Activated T-helper 1 cell treated with anti-CD3 and anti-CD28 coated beads, Interleukin-12 subunit alpha, Interleukin-12 subunit beta, Interleukin-2, Interleukin-4 antibody, amounts not matched to agents 30 ng/mL and 10 ng/mL and 1 ng/mL, durations not matched to agents 14 hours and 24 hours and 36 hours (primary cell): ENCODE measurements around the gene PXT1. TPM values are rescaled to one million over a fixed set of nuclear protein-coding genes. Genes with fewer than 3 reads are reported as not detected.

Experiments
- DNase-seq: peaks from one replicate; pipeline ENCODE4 v3.0.0; 2021; ENCODE audit warnings: low spot score
- H3K27ac Mint-ChIP-seq: one replicate; pipeline ENCODE4 v1.8.0; 2021; ENCODE audit warnings: mild to moderate bottlenecking, mixed read lengths
- H3K27me3 Mint-ChIP-seq: one replicate; pipeline ENCODE4 v1.8.0; 2022; ENCODE audit warnings: mild to moderate bottlenecking, moderate library complexity, mixed read lengths; ENCODE audit not compliant: insufficient read depth
- H3K36me3 Mint-ChIP-seq: one replicate; pipeline ENCODE4 v1.8.0; 2021; ENCODE audit warnings: low read depth, mixed read lengths
- H3K4me1 Mint-ChIP-seq: one replicate; pipeline ENCODE4 v1.8.0; 2021; ENCODE audit warnings: low read depth, mixed read lengths
- H3K4me3 Mint-ChIP-seq: one replicate; pipeline ENCODE4 v1.8.0; 2021; ENCODE audit warnings: mild to moderate bottlenecking, moderate library complexity, mixed read lengths
- H3K9me3 Mint-ChIP-seq: one replicate; pipeline ENCODE4 v1.8.0; 2021; ENCODE audit warnings: mixed read lengths
- intact Hi-C: fragments of 100-400 bp; cut with micrococcal nuclease; formaldehyde crosslinking; loops from one replicate; pipeline ENCODE4 v1.15.1; 2024
- total RNA-seq: library from RNA; stranded (reverse); gene quantifications from 2 replicates; pipeline ENCODE4 v1.2.3, GENCODE V29; 2022

The PXT1 gene
- total RNA-seq, 1 donor from 2014 or later = 0.16 TPM

DNA sequence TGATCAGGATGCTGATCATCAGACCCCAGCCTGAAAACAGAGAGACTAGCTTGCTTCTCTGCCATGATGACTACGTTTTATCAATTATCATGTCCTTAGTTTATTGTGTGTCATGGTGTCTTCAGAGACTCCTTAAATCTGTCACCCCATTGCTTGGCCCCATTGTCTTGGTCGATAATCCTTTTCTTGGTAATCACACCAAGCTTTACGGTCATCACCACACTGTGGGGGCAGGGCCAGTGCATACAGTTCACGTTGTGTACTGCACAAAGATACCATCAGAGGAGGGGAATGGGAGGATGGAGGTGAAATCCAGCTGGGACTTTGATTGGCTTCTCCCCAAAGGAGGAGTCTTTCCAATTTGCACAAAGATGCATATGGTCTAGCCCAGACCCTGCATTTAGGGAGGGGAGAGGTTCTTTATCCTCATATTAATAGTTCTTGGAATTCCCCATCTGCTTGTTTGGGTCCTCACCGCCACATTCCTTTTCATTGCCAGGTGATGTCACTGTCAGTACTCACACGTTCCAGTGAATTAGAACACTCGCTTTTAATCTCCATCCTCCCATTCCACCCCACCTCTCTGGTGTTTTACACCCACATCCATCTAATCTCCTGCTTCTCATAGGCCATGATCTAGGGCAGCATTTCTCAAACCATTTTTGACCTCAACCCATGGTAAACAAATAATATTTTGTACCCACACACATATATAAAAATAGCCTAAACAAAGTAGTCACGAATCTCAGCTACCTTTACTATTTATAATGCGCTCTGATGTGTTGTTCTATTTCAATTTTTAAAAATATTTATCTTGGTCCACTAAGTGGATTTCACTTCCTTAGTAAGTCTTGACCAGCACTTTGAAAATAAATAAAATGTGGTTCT, 60.9 kb downstream of the PXT1 start:
- no peak for DNase-seq
- peak overlapping the region; percentile 1 for H3K27ac Mint-ChIP-seq

GRCh38 chr6:36380166-36380565, 62.5 kb downstream of the PXT1 start:
- Mint-ChIP-seq H3K36me3 (no peaks in the 10 kb centered on the region), H3K27ac (no peak overlapping the region), H3K4me1 (peaks cover 16% of the 10 kb centered on the region), H3K9me3 (no peaks in the 10 kb centered on the region), H3K4me3 (no peak overlapping the region), H3K27me3 (no peaks in the 10 kb centered on the region)
- intact Hi-C loops = no loop called here
- DNase-seq = no peak

More for the DNA sequence above, 60.9 kb downstream of the PXT1 start:
- H3K27me3 Mint-ChIP-seq = peaks cover under 1% of the 10 kb centered on the region
- H3K36me3 Mint-ChIP-seq = no peaks in the 10 kb centered on the region
- peaks cover 29% of the 10 kb centered on the region for H3K4me1 Mint-ChIP-seq
- H3K9me3 Mint-ChIP-seq = no peaks in the 10 kb centered on the region
- no peak overlapping the region for H3K4me3 Mint-ChIP-seq
- intact Hi-C loops = no loop called here

DNA sequence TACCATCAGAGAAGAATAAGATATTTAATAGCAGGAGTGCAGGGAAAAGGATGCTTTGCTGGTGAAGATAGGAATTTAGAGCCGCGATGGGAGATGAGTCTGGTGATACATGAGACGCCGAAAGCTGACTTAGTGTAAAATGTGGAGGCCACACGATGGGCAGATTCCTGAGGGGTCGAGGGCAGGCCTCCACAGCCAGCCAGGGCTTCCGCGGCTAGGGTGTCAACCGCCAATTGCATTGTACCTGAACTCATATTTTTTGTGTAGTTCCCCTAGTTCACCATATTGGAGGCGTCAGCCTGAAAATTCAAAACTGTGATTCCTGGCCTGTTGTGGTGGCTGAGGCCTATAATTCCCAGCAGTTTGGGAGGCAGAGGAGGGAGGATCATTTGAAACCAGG, 63.7 kb downstream of the PXT1 start:
- no peaks in the 10 kb centered on the region for H3K36me3 Mint-ChIP-seq
- H3K4me1 Mint-ChIP-seq = peaks cover 11% of the 10 kb centered on the region
- no peak overlapping the region for H3K4me3 Mint-ChIP-seq

GRCh38 chr6:36378243-36378920, 64.3 kb downstream of the PXT1 start:
- DNase-seq = no peak
- no peaks in the 10 kb centered on the region for H3K9me3 Mint-ChIP-seq
- no peak overlapping the region for H3K27ac Mint-ChIP-seq
- no peaks in the 10 kb centered on the region for H3K27me3 Mint-ChIP-seq
- no peaks in the 10 kb centered on the region for H3K36me3 Mint-ChIP-seq
- H3K4me3 Mint-ChIP-seq = no peak overlapping the region
- H3K4me1 Mint-ChIP-seq = peaks cover 5% of the 10 kb centered on the region
- intact Hi-C loops = no loop called here

More for the DNA sequence above, 63.7 kb downstream of the PXT1 start:
- Mint-ChIP-seq H3K9me3 (no peaks in the 10 kb centered on the region), H3K27ac (no peak overlapping the region), H3K27me3 (no peaks in the 10 kb centered on the region)
- no peak for DNase-seq
- intact Hi-C loops = no loop called here

DNA sequence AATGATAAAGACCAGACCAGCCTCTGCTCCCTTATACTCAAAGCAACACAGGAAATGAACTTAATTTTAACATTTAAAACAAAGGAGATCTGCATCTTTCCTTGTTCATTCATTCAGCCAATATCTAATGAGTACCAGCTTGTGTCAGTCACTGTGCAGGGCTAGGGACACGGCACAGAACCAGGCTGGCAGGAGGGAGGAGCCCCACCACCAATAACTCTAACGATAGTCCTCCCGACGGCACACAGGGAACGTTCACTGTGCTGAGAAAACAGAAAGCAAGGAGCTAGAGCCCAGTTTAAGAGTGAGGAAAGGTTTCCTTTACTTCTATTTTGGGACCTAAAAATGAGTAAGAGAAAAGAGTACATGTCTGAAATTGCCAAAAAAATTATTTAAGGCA, 65.1 kb downstream of the PXT1 start:
- Mint-ChIP-seq H3K9me3 (no peaks in the 10 kb centered on the region), H3K4me1 (no peaks in the 10 kb centered on the region), H3K4me3 (no peak overlapping the region), H3K36me3 (no peaks in the 10 kb centered on the region), H3K27me3 (no peaks in the 10 kb centered on the region), H3K27ac (no peak overlapping the region)
- no peak for DNase-seq
- intact Hi-C loops = no loop called here

GRCh38 chr6:36376742-36377141, 65.9 kb downstream of the PXT1 start:
- no peak overlapping the region for H3K27ac Mint-ChIP-seq

DNA sequence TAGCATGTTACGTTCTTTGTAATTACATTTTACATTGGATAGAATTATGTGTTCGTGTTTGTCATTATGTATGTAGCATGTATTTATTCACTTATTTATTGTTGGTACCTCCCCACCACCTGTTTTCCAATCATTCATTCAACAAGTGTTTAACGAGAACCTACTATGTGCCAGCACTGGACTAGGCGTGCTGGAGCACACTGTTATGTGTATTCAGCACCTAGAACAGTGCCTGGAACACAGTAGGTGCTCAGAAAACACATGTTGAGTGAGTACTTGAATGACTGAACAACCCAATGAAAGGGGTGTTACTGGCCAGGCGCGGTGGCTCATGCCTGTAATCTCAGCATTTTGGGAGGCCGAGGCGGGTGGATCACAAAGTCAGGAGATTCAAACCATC, 66.5 kb downstream of the PXT1 start:
- Mint-ChIP-seq H3K4me1 (no peaks in the 10 kb centered on the region), H3K27me3 (no peaks in the 10 kb centered on the region)

More at GRCh38 chr6:36376742-36377141, 65.9 kb downstream of the PXT1 start:
- Mint-ChIP-seq H3K9me3 (no peaks in the 10 kb centered on the region), H3K27me3 (no peaks in the 10 kb centered on the region), H3K4me3 (no peak overlapping the region), H3K4me1 (no peaks in the 10 kb centered on the region), H3K36me3 (no peaks in the 10 kb centered on the region)
- intact Hi-C loops = no loop called here
- no peak for DNase-seq

DNA sequence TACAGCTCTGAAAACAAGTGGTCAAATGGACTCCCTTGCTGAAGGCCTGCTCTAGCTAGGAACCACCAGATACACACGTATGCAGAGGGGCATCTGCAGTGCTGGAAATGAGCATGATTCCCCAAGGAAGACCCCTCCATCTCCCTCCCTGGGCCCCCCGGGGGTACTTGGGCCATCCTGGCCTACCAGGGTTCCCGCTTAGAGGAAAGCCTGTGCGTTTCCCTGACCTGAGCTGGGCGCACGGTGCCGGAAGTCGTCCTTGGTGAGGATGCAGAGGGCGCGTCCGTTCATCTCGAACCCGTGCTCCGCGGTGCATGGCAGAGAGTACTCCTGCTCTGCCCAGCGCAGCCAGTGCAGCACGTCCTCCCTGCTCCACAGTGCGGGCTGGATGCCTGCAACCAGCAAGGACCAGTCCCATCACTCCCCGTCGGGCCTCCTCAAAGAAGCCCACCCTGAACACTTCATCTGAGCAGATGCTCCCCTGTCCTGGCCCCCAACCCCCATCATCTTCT, 67.0 kb downstream of the PXT1 start:
- Mint-ChIP-seq H3K4me3 (no peak overlapping the region), H3K4me1 (no peaks in the 10 kb centered on the region), H3K36me3 (no peaks in the 10 kb centered on the region), H3K27ac (no peak overlapping the region), H3K27me3 (no peaks in the 10 kb centered on the region), H3K9me3 (no peaks in the 10 kb centered on the region)
- no peak for DNase-seq
- intact Hi-C loops = no loop called here

More for the DNA sequence above, 66.5 kb downstream of the PXT1 start:
- intact Hi-C loops = no loop called here
- DNase-seq = no peak
- Mint-ChIP-seq H3K9me3 (no peaks in the 10 kb centered on the region), H3K36me3 (no peaks in the 10 kb centered on the region), H3K27ac (no peak overlapping the region), H3K4me3 (no peak overlapping the region)

- Mint-ChIP-seq H3K27ac (no peak overlapping the region), H3K4me3 (no peak overlapping the region)
- DNase-seq = no peak
These were observed 67.7 kb downstream of the PXT1 start for GRCh38 chr6:36374972-36375371.

GRCh38 chr6:36374194-36374593, 68.5 kb downstream of the PXT1 start:
- no peaks in the 10 kb centered on the region for H3K4me1 Mint-ChIP-seq
- no peaks in the 10 kb centered on the region for H3K36me3 Mint-ChIP-seq
- intact Hi-C loops = no loop called here
- no peak overlapping the region for H3K27ac Mint-ChIP-seq
- H3K9me3 Mint-ChIP-seq = no peaks in the 10 kb centered on the region
- no peak overlapping the region for H3K4me3 Mint-ChIP-seq
- DNase-seq = no peak
- no peaks in the 10 kb centered on the region for H3K27me3 Mint-ChIP-seq

More at GRCh38 chr6:36374972-36375371, 67.7 kb downstream of the PXT1 start:
- Mint-ChIP-seq H3K9me3 (no peaks in the 10 kb centered on the region), H3K27me3 (no peaks in the 10 kb centered on the region), H3K36me3 (no peaks in the 10 kb centered on the region), H3K4me1 (no peaks in the 10 kb centered on the region)
- intact Hi-C loops = no loop called here

DNA sequence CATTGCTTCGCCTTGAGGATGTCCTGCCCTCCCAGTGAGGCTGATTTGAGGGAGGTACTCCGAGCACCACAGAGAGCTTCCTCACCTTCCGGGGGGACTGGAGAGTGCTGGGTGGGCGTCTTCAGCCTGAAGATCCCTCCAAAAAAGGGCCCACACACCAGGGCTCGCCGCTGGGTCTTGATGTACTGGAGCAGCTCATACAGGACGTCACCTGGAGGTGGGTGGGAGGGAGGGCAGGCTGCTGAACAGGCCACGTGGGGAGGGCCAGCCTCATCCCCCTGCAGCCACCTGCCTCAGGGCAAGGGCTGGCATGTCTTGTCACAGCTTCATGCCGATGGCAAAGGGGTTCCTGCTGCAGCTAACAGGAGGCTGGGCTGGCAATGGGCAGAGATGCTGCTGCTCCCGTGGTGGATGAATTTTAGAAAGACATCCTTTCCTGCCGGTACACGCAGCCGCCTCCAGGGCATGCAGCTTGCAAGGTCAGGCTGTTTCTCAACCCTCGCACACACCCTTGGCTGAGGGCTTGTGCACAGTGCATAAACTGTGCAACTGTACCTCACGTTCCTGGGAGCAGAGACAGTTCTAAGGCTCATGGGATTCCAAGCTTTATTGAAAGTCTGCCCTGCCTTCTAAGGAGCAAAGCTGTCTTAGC, 69.2 kb downstream of the PXT1 start:
- Mint-ChIP-seq H3K4me3 (no peak overlapping the region), H3K27me3 (no peaks in the 10 kb centered on the region), H3K4me1 (no peaks in the 10 kb centered on the region), H3K36me3 (no peaks in the 10 kb centered on the region), H3K9me3 (no peaks in the 10 kb centered on the region), H3K27ac (no peak overlapping the region)
- no peak for DNase-seq
- intact Hi-C loops = no loop called here

- Mint-ChIP-seq H3K4me1 (no peaks in the 10 kb centered on the region), H3K9me3 (no peaks in the 10 kb centered on the region), H3K27ac (no peak overlapping the region), H3K4me3 (no peak overlapping the region), H3K27me3 (no peaks in the 10 kb centered on the region), H3K36me3 (no peaks in the 10 kb centered on the region)
- intact Hi-C loops = no loop called here
- no peak for DNase-seq
These were observed 70.6 kb downstream of the PXT1 start for GRCh38 chr6:36372088-36372487.

- Mint-ChIP-seq H3K27me3 (no peaks in the 10 kb centered on the region), H3K9me3 (no peaks in the 10 kb centered on the region), H3K36me3 (no peaks in the 10 kb centered on the region), H3K4me1 (no peaks in the 10 kb centered on the region), H3K4me3 (no peak overlapping the region), H3K27ac (no peak overlapping the region)
- no peak for DNase-seq
- intact Hi-C loops = no loop called here
These were observed 71.4 kb downstream of the PXT1 start for GRCh38 chr6:36371211-36371610.
